ENCODE data around the gene ST14.

Gene ST14

DNA sequence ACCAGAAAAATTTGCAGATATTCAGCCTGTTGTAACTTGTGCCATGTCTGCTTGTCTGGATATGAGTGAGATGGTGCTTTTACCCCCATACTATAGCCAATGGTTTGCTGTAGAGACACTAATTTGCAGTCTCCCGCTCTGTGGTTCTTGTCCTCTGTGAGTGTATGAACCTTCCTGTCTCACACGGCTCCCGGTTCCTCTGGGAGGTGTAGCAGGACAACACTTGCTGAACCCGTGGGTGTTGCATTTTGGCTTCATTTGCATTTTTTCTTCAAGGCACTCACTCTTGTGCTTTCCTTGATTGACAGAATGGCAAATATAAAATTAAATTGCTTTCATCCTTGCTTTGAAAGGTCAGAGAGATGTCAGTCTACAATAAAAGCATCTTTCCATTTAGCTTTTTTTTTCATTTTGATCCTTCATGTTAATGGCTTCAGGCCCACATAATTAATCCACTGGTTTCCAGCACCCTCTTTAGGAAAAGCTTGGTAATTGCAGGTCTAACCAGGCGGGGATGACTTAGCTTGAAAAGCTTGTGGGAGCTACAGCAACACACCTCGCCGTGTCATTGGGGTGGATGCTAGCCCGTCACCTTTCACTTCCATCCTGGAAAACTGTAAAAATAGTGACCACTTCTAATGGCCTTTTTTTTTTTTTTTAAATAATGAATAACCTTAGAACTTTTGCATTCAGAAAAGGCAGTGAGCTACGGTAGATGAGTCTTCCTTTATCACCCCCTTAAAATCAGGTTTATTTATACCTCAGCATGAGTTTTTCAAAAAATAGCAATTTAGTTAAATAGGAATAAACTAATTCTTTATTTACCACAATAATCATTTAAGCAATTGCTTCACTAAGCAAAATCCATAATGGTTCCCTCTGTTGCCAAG, 27.4 kb upstream of the ST14 start:
- intact Hi-C loops (cut with DNase I): loop anchor here (5.0 kb wide), 1 partner anchor 210 kb away; no protein-coding TSS in a partner anchor
- peak in 1 of 42 donors; percentile 33 for DNase-seq

- intact Hi-C loops (cut with DNase I): loop anchor here (5.0 kb wide), 1 partner anchor 211 kb away; no protein-coding TSS in a partner anchor
- peak in 1 of 42 donors; percentile 38 for DNase-seq
Measured at GRCh38 chr11:130133716-130134115, 25.9 kb upstream of the ST14 start.

DNA sequence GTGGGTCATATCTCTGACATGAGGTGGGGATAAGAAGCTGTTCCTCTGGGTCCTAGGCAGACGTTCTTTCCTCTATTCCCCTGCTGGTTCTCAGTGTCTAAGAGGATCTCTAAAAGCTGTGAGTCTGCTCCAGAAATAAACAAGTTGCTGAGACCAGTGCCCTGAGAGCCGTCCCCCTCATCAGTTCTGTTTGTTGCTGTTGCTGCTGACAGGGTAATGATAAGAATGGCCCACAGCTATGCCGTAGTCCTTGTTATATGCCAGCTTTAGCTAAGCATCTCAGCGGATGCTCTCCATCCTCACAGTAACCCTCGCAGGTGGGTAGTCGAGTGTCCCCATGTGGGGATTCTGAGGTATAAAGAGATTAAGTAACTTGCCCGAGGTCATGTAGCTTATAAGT, 23.5 kb upstream of the ST14 start:
- intact Hi-C loops (cut with DNase I): no loop called here
- DNase-seq: no peak

DNA sequence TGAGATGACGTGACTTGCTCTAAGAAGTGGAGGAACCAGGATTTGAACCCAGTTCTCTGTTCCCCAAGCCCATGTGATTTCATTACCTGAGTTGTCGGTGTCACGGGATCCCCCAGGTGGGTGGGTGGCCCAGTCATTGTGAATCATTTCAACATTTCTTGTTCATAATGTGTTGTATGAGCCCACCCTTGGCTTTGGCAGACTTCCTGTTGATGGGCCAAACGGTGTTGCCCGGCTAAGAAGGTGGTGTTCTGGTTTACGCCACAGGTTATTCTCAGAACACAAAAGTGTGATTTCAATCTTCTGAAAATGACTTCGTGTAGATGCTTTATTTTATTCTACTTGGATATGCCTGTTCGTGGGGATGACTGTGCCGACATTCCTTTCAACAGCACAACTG, 21.6 kb upstream of the ST14 start:
- intact Hi-C loops (cut with DNase I): no loop called here
- DNase-seq: peak in 2 of 42 donors; percentile 25 to 37

DNA sequence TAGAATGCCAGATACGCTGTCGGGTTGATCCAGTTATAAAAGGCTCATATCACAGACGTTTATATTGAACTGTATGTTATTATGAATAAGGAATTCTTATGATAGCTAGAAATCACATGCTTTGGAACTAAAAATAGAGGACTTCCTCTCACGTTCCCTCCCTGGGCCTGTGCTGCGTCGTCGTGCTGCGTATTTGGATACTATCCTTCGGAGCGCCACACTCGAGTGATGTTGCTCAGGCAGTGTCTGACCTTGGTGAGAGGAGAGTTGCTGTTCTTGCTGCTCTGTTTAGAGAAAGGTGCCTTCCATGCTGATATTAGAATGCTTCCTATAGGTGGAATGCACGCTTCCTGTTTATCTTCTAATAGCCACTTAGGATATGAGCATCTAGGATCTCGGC, 20.2 kb upstream of the ST14 start:
- intact Hi-C loops (cut with DNase I): no loop called here
- DNase-seq: peak in 15 of 42 donors; percentile 20 to 65 (median 44)

DNA sequence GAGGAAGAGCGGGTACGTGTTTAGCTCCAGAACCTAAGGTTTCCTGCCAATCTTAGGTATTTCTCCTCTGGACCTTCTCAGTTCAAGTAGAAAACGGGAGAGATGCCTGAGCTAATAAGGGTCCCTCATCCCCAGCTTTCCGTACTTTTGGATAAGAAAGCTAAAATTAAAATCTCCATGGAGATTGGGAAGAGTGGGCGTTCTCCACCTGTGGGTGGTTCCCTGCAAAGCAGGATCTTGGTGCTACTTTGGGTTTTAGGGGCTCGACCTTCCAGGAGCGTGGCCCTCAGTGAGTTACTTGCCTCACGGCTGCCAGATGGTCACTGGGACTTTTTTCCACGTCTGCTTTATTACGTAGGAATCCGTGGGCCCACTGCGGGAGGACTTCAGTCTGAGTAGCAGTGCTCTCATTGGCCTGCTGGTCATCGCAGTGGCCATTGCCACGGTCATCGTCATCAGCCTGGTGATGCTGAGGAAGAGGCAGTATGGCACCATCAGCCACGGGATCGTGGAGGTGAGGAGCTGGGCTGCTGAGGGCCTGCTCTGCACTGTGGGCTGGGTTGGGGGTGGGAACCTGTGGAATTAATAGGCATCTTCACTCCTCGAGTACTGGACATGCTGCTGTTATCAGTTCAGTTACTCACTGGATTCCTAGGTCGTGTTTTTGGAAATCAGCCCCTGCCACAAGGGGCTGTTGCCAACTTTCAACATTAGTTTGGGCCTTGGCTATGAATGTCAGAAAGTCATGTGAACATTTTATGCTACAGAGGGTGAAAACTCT, 17.8 kb upstream of the ST14 start:
- peak in 11 of 42 donors; percentile 16 to 67 (median 44) for DNase-seq
- intact Hi-C loops (cut with DNase I): no loop called here

DNA sequence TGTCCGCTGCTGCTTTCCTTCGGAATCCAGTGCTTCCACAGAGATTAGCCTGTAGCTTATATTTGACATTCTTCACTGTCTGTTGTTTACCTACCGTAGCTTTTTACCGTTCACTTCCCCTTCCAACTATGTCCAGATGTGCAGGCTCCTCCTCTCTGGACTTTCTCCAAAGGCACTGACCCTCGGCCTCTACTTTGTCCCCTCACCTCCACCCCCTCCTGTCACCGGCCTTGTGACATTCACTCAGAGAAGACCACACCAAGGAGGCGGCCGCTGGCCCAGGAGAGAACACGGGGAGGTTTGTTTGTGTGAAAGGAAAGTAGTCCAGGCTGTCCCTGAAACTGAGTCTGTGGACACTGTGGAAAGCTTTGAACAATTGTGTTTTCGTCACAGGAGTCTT, 15.4 kb upstream of the ST14 start:
- intact Hi-C loops (cut with DNase I): no loop called here
- DNase-seq: peak in 2 of 42 donors; percentile 14 to 23

- peak in 21 of 42 donors; percentile 21 to 81 (median 46) for DNase-seq
- intact Hi-C loops (cut with DNase I): no loop called here
Measured at GRCh38 chr11:130144861-130145281, 14.7 kb upstream of the ST14 start.

- no peak for DNase-seq
- intact Hi-C loops (cut with DNase I): no loop called here
Measured at GRCh38 chr11:130145311-130145812, 14.2 kb upstream of the ST14 start.

- DNase-seq: peak in 40 of 42 donors; percentile 26 to 79 (median 54)
- intact Hi-C loops (cut with DNase I): no loop called here
Measured at GRCh38 chr11:130145975-130146776, 13.4 kb upstream of the ST14 start.

GRCh38 chr11:130146796-130147195, 12.8 kb upstream of the ST14 start:
- peak in 17 of 42 donors; percentile 7 to 68 (median 35) for DNase-seq
- intact Hi-C loops (cut with DNase I): no loop called here

DNA sequence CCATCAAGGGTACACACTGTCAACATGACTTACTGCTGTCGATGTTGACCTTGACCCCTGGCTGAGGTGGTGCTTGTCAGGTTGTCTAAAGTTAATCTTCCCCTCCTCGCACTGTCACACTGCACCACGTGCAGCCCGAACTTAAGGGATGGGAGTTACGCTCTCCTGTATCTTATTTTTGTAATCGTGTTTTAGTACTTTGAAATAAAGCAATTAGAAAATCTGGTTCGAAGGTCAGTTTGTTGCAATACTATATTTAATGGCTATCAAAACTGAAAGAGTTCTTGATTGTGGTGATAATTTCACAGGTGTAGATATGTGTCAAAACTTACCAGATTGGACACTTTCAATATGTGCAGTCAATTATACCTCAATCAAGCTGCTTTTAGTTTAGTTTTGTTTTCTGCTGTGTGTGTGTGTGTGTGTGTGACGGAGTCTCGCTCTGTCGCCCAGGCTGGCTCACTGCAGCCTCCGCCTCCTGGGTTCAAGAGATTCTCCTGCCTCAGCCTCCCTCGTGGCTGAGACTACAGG, 10.7 kb upstream of the ST14 start:
- no peak for DNase-seq
- intact Hi-C loops (cut with DNase I): no loop called here

- intact Hi-C loops (cut with DNase I): no loop called here
- DNase-seq: no peak
Measured at GRCh38 chr11:130150790-130151189, 8.8 kb upstream of the ST14 start.

DNA sequence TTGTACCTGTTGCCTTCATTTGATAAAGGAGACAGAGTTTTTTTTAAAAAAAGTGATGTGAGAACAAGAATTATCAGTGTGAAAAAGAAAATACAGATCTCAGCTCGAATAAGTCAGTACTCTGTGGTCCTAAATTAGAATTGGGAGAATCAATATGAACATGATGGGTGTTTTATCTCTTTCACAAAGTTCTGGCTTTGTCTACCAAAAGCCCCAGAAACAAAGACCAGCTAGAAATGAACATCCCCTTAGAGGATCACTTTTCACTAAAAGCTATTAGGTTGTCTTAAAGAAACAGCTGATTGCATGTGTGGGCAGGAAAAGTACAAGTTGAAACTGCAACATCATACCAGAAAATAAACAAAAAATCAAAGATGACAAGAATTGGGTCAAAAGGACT, 8.4 kb upstream of the ST14 start:
- DNase-seq: no peak
- intact Hi-C loops (cut with DNase I): no loop called here

DNA sequence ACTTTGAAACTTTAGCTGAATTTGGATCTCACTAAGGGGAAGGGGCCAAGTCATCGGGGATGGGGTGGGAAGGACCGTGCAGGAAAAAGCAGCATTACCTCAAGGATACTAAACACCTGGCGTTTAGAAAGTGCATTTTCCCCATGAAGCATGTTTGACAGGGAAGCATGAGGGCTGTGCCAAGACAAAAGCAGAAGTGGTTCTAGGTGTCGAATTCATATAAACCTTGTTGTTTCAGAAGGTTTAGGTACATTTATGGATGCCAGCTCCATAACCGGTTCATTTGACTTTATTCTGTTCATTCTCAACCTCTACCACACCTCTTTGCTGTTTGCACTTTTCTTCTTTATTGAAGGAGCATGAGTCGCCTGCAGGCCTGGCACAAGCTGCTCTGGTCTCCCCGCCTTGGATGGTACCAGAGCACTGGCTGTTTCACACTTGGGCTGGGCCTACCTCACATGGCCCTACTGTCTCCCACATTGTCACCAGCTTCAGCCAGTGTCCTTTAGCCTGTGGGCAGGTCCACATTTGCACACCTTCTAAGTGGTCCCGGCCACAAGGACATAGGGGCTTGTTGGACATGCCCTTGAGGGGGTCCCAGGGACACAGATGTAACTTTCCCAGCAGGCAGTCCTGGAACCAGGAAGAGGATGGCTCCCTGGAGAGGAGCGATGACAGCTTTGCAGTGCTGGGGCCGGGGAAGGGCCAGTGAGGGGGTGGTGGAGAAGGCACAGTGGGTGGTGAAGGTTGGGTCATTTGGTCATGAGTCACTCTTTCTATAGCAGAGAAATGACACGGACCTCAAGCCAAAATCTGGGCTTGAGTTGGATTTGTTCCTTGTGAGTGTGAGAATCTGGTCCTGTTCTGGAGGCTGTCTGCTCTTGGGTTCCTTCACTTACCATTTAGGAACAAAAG, 3.2 kb upstream of the ST14 start:
- no peak for DNase-seq
- intact Hi-C loops (cut with DNase I): no loop called here

DNA sequence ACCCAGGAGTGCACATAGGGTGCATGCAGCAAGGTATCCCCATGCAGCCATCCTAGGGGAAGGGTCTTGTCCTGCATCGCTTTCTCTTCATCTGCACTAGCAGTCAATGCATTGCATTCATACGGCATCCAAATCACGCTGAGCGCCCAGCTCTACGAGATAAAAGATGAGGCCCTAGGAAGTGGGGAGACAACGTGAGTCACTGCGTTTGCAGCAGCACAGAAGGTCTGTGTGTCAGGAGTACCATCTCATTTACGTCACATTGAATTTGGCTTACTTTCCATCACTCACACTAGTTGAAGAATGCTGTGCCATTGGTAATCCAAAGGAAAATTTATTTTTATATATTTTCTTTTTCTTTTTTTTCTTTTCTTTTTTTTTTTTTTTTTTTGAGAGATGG, 2.5 kb upstream of the ST14 start:
- intact Hi-C loops (cut with DNase I): no loop called here

DNA sequence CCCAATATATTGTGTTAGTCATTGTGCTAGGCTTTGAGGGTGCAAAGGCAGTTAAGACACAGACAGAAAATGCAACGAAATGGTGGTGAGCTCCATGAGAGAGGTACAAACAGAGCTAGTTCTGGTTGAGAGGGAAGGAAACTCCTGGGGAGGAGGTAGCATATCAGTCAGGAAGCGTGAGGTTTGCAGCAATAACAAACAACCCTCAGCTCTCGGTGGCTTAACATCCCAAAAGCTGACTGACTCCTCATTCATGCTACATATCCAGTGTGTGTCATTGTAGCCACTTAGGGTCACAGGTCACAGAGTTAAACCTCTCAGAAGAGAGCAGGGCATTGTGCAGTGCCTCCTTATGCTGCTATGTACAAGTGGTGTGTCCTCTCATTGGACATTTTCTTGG, 1.7 kb upstream of the ST14 start:
- intact Hi-C loops (cut with DNase I): no loop called here
- DNase-seq: no peak

More for the DNA sequence above, 2.5 kb upstream of the ST14 start:
- DNase-seq: no peak

- intact Hi-C loops (cut with DNase I): no loop called here
Measured at GRCh38 chr11:130159139-130159538, 443 bp upstream of the ST14 start.

More at GRCh38 chr11:130159139-130159538, 443 bp upstream of the ST14 start:
- no peak for DNase-seq
